Thyroid gland (tissue), 4 donors: Measurements from ENCODE around the gene RHO. TPM values are rescaled to one million over a fixed set of nuclear protein-coding genes. Genes with fewer than 3 reads are reported as not detected.

Experiments
- DNase-seq, 2 donors: peaks; one replicate each; pipeline ENCODE4 v3.0.0-alpha.2; 2019
- H3K27ac ChIP-seq, 3 donors: fragments of 200-600 bp; sonication (generic); 1 replicate in 2 of 3; 2 replicates in 1 of 3; pipeline ENCODE4 v1.5.1; 2016 to 2019; ENCODE audit warnings: mild to moderate bottlenecking in 1 of 3, moderate library complexity in 1 of 3
- H3K27me3 ChIP-seq: fragments of 200-600 bp; sonication (generic); one replicate; pipeline ENCODE4 v1.5.1; 2019
- H3K36me3 ChIP-seq, 2 donors: fragments of 200-600 bp; sonication (generic); one replicate each; pipeline ENCODE4 v1.5.1; 2016 to 2019
- H3K4me1 ChIP-seq, 2 donors: fragments of 200-600 bp; sonication (generic); one replicate each; pipeline ENCODE4 v1.5.1; 2017 to 2019
- H3K4me3 ChIP-seq, 3 donors: fragments of 200-600 bp; sonication (generic); replicated peaks in 1 of 3; 1 replicate in 2 of 3; 2 replicates in 1 of 3; pipeline ENCODE4 v1.5.1; 2016; ENCODE audit warnings: mild to moderate bottlenecking in 1 of 3
- H3K9me3 ChIP-seq: fragments of 200-600 bp; sonication (generic); one replicate; pipeline ENCODE4 v1.5.1; 2017
- CTCF ChIP-seq, 6 experiments: fragments of 200-600 bp in 3 of 6; fragments of 450-650 bp in 3 of 6; sonication (generic) in 3 of 6; IDR thresholded peaks; one replicate each; pipeline ENCODE4 v1.5.1; 2016 to 2019; ENCODE audit warnings: antibody characterized with exemption in 6 of 6, mild to moderate bottlenecking in 2 of 6, inconsistent platforms in 1 of 6, moderate library complexity in 1 of 6
- POLR2A ChIP-seq, 2 donors: fragments of 450-650 bp; IDR thresholded peaks; one replicate each; pipeline ENCODE4 v1.6.1; 2017; ENCODE audit warnings: antibody characterized with exemption in 2 of 2, mild to moderate bottlenecking in 2 of 2, moderate library complexity in 1 of 2
- WGBS, 2 donors: methylation state at CpG; one replicate each; pipeline ENCODE4 v1.1.5; 2017; 5-methylcytosine and 5-hydroxymethylcytosine counted together
- intact Hi-C: fragments of 100-400 bp; cut with DNase I; formaldehyde crosslinking; loops from one replicate; pipeline ENCODE4 v1.15.1; 2023
- total RNA-seq, 4 donors: library from RNA; depleted of rRNA; stranded (reverse); fragments of >200 nt; gene quantifications; one replicate each; pipeline ENCODE4 v1.2.3, GENCODE V29; 2016

The RHO gene
- total RNA-seq, 4 donors from 2014 or later, result not detected

- DNase-seq, result no peak
- peaks cover 6 to 13% of the 10 kb centered on the region in 2 donors for H3K36me3 ChIP-seq
- intact Hi-C loops, result no loop called here
- peaks cover 14 to 60% of the 10 kb centered on the region in 2 donors for H3K4me1 ChIP-seq
- WGBS, 2 donors, result 72 to 75% methylated on average over 11 to 16 of the region's 18 CpGs
- H3K4me3 ChIP-seq, result no peak overlapping the region
- H3K27ac ChIP-seq, result no peak overlapping the region
- no peaks in the 10 kb centered on the region for H3K9me3 ChIP-seq
- TF ChIP-seq CTCF (IDR thresholded peaks at IDR 0.05) (no peak), POLR2A (IDR thresholded peaks at IDR 0.05) (no peak)
- H3K27me3 ChIP-seq, result no peaks in the 10 kb centered on the region
Measured at GRCh38 chr3:129555616-129556357, 27.3 kb downstream of the RHO start.

GRCh38 chr3:129556358-129556695 is 27.9 kb downstream of the RHO start:
- 90 to 93% methylated on average over 2 to 15 of the region's 15 CpGs for WGBS, 2 donors
- Histone ChIP-seq H3K9me3 (no peaks in the 10 kb centered on the region), H3K27me3 (no peaks in the 10 kb centered on the region), H3K4me1 (peaks cover 19 to 65% of the 10 kb centered on the region in 2 donors), H3K4me3 (no peak overlapping the region), H3K27ac (no peak overlapping the region), H3K36me3 (peaks cover 6 to 13% of the 10 kb centered on the region in 2 donors)
- no peak for DNase-seq
- intact Hi-C loops, result no loop called here
- no peak for TF ChIP-seq CTCF (IDR thresholded peaks at IDR 0.05)
- TF ChIP-seq POLR2A (IDR thresholded peaks at IDR 0.05), result no peak

- H3K27ac ChIP-seq, result no peak overlapping the region
- WGBS, 2 donors, result 86 to 90% methylated on average over 31 of the region's 31 CpGs
- intact Hi-C loops, result no loop called here
- no peak overlapping the region for H3K4me3 ChIP-seq
- peaks cover 25 to 72% of the 10 kb centered on the region in 2 donors for H3K4me1 ChIP-seq
- no peak for DNase-seq
- peaks cover 6 to 13% of the 10 kb centered on the region in 2 donors for H3K36me3 ChIP-seq
- TF ChIP-seq CTCF (IDR thresholded peaks at IDR 0.05), result no peak
- no peaks in the 10 kb centered on the region for H3K27me3 ChIP-seq
- H3K9me3 ChIP-seq, result no peaks in the 10 kb centered on the region
Measured at GRCh38 chr3:129556890-129557547, 28.6 kb downstream of the RHO start.

GRCh38 chr3:129557548-129557894 is 29.1 kb downstream of the RHO start:
- Histone ChIP-seq H3K4me3 (no peak overlapping the region), H3K27ac (no peak overlapping the region), H3K4me1 (peaks cover 25 to 76% of the 10 kb centered on the region in 2 donors), H3K27me3 (no peaks in the 10 kb centered on the region), H3K9me3 (no peaks in the 10 kb centered on the region), H3K36me3 (peaks cover 6 to 15% of the 10 kb centered on the region in 2 donors)
- TF ChIP-seq POLR2A (IDR thresholded peaks at IDR 0.05), result no peak
- no peak for TF ChIP-seq CTCF (IDR thresholded peaks at IDR 0.05)
- 85 to 93% methylated on average over 11 of the region's 11 CpGs for WGBS, 2 donors
- intact Hi-C loops, result no loop called here
- DNase-seq, result no peak

- H3K27ac ChIP-seq, result peak overlapping the region in 2 of 3 donors; percentile 15 to 45
- peaks cover 6 to 18% of the 10 kb centered on the region in 2 donors for H3K36me3 ChIP-seq
- no peak for DNase-seq
- intact Hi-C loops, result no loop called here
- WGBS, 2 donors, result 77 to 82% methylated on average over 14 to 15 of the region's 15 CpGs
- no peak overlapping the region for H3K4me3 ChIP-seq
- H3K4me1 ChIP-seq, result peaks cover 25 to 73% of the 10 kb centered on the region in 2 donors
- no peak for TF ChIP-seq CTCF (IDR thresholded peaks at IDR 0.05)
- TF ChIP-seq POLR2A (IDR thresholded peaks at IDR 0.05), result no peak
- no peaks in the 10 kb centered on the region for H3K27me3 ChIP-seq
- no peaks in the 10 kb centered on the region for H3K9me3 ChIP-seq
Measured at GRCh38 chr3:129558081-129558771, 29.8 kb downstream of the RHO start.
